Chondrocyte (in vitro differentiated cells): ENCODE data around the gene SS18L1. TPM values are rescaled to one million over a fixed set of nuclear protein-coding genes. Genes with fewer than 3 reads are reported as not detected.
A peak's percentile ranks its signal among the peaks of the same experiment; 100 is the strongest.

Experiments used
- DNase-seq: peaks from one replicate; pipeline ENCODE4 v3.0.0; 2021; ENCODE audit warnings: mixed read lengths, low spot score
- H3K27ac Mint-ChIP-seq: one replicate; pipeline ENCODE4 v1.8.0; 2021; ENCODE audit warnings: mild to moderate bottlenecking, moderate library complexity, mixed read lengths; ENCODE audit not compliant: unreplicated experiment
- H3K27me3 Mint-ChIP-seq: 2 replicates; pipeline ENCODE4 v1.8.0; 2021; ENCODE audit warnings: low read depth, mixed read lengths
- H3K36me3 Mint-ChIP-seq: 2 replicates; pipeline ENCODE4 v1.8.0; 2021; ENCODE audit warnings: low read depth, mixed read lengths
- H3K4me1 Mint-ChIP-seq: 2 replicates; pipeline ENCODE4 v1.8.0; 2021; ENCODE audit warnings: low read depth, mild to moderate bottlenecking, mixed read lengths
- H3K4me3 Mint-ChIP-seq: one replicate; pipeline ENCODE4 v1.8.0; 2021; ENCODE audit warnings: mild to moderate bottlenecking, moderate library complexity, mixed read lengths; ENCODE audit not compliant: unreplicated experiment
- H3K9me3 Mint-ChIP-seq: 2 replicates; pipeline ENCODE4 v1.8.0; 2021; ENCODE audit warnings: low read depth, mixed read lengths
- CTCF ChIP-seq: fragments of 200-600 bp; sonication (generic); IDR thresholded peaks from 2 replicates; pipeline ENCODE4 v1.5.0; 2021; ENCODE audit warnings: antibody characterized with exemption, mild to moderate bottlenecking, moderate library complexity
- total RNA-seq: library from RNA; stranded (reverse); gene quantifications from 3 replicates; pipeline ENCODE4 v1.2.1, GENCODE V29; 2021

The SS18L1 gene
- total RNA-seq, 1 donor from 2014 or later = 13.4 TPM

- Mint-ChIP-seq H3K4me1 (no peaks in the 10 kb centered on the region), H3K36me3 (peaks cover 16% of the 10 kb centered on the region), H3K27me3 (no peaks in the 10 kb centered on the region), H3K9me3 (no peaks in the 10 kb centered on the region), H3K27ac (no peak overlapping the region), H3K4me3 (no peak overlapping the region)
- DNase-seq = peak; percentile 39
- no peak for TF ChIP-seq CTCF
Observed at GRCh38 chr20:62171245-62171644, 27.7 kb downstream of the SS18L1 start.

GRCh38 chr20:62172666-62173065 lies 29.1 kb downstream of the SS18L1 start:
- H3K27ac Mint-ChIP-seq = no peak overlapping the region
- no peak overlapping the region for H3K4me3 Mint-ChIP-seq
- no peak for TF ChIP-seq CTCF
- peak; percentile 59 for DNase-seq
- H3K27me3 Mint-ChIP-seq = no peaks in the 10 kb centered on the region
- H3K36me3 Mint-ChIP-seq = peaks cover 14% of the 10 kb centered on the region
- no peaks in the 10 kb centered on the region for H3K4me1 Mint-ChIP-seq
- H3K9me3 Mint-ChIP-seq = no peaks in the 10 kb centered on the region

- TF ChIP-seq CTCF = no peak
- no peaks in the 10 kb centered on the region for H3K9me3 Mint-ChIP-seq
- no peak overlapping the region for H3K27ac Mint-ChIP-seq
- DNase-seq = peak; percentile 84
- no peaks in the 10 kb centered on the region for H3K4me1 Mint-ChIP-seq
- no peak overlapping the region for H3K4me3 Mint-ChIP-seq
- H3K36me3 Mint-ChIP-seq = peaks cover 11% of the 10 kb centered on the region
- H3K27me3 Mint-ChIP-seq = no peaks in the 10 kb centered on the region
Observed at GRCh38 chr20:62174021-62174804, 30.6 kb downstream of the SS18L1 start.

DNA sequence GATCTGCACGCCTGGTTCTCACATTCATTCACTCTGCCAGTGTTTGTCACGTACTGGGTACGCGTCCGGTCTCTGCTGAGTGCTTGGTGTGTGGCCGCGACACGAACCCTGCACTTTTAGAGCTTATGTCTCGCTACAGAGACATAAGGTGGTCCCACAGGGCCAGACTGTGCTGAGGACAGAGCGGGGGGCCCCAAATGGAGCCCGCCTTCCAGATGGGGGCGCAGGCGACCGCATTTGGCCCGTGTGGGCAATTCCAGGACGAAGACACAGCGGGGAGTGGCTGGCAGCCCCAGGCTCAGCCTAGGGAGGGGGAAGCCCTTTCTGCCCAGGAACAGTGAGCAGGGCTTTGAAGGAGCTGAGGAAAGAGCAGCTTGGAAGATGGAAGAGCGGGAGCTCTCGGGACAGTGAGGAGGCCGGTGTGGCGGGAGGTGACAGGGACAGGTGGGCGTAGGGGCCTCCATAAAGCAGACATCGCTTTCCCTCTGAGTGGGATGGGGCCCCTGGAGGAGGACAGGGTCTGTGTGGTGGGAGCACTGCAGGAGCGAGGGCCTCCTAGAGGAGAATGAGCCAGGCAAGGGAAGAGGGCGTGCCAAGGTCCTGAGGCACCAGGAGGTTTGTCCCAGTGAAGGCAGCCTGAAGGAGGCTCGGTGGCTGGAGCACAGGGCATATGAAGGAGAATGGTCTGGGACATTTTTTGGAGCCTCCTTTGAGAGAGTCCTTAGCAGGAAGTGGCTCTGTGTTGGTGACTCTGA lies 31.5 kb downstream of the SS18L1 start:
- H3K9me3 Mint-ChIP-seq = no peaks in the 10 kb centered on the region
- no peaks in the 10 kb centered on the region for H3K27me3 Mint-ChIP-seq
- no peaks in the 10 kb centered on the region for H3K4me1 Mint-ChIP-seq
- peak; percentile 75 for DNase-seq
- H3K27ac Mint-ChIP-seq = no peak overlapping the region
- H3K4me3 Mint-ChIP-seq = no peak overlapping the region
- no peak for TF ChIP-seq CTCF
- peaks cover 11% of the 10 kb centered on the region for H3K36me3 Mint-ChIP-seq

GRCh38 chr20:62175711-62176110 lies 32.1 kb downstream of the SS18L1 start:
- H3K27me3 Mint-ChIP-seq = no peaks in the 10 kb centered on the region
- H3K4me1 Mint-ChIP-seq = no peaks in the 10 kb centered on the region
- H3K36me3 Mint-ChIP-seq = peaks cover 11% of the 10 kb centered on the region
- DNase-seq = peak; percentile 43
- H3K9me3 Mint-ChIP-seq = no peaks in the 10 kb centered on the region
- H3K4me3 Mint-ChIP-seq = no peak overlapping the region
- no peak for TF ChIP-seq CTCF
- H3K27ac Mint-ChIP-seq = no peak overlapping the region
